Astrocyte (in vitro differentiated cells and primary cell): Measurements from ENCODE around the gene ZNF827. TPM values are rescaled to one million over a fixed set of nuclear protein-coding genes. Genes with fewer than 3 reads are reported as not detected.

Experiments
- DNase-seq: peaks from one replicate; pipeline ENCODE4 v3.0.0-alpha.2; 2010; ENCODE audit warnings: low read depth
- FAIRE-seq: peaks from 2 replicates; lab custom pipeline; 2011; peaks lifted over from hg19 to GRCh38; lab: Jason Lieb, UNC
- H2AFZ ChIP-seq: 2 replicates; pipeline ENCODE4 v1.6.0; 2012; ENCODE audit warnings: low read depth, low read length, inconsistent platforms
- H3K27ac ChIP-seq: 2 replicates; pipeline ENCODE4 v1.5.1; 2011; ENCODE audit warnings: low read depth, low read length, inconsistent platforms
- H3K27me3 ChIP-seq: 2 replicates; pipeline ENCODE4 v1.6.0; 2011; ENCODE audit warnings: low read length, inconsistent platforms; ENCODE audit not compliant: insufficient read depth
- H3K36me3 ChIP-seq: 2 replicates; pipeline ENCODE4 v1.5.1; 2011; ENCODE audit warnings: low read length, inconsistent platforms; ENCODE audit not compliant: insufficient read depth
- H3K4me1 ChIP-seq: 2 replicates; pipeline ENCODE4 v1.5.1; 2011; ENCODE audit warnings: low read length, inconsistent platforms; ENCODE audit not compliant: insufficient read depth
- H3K4me2 ChIP-seq: 2 replicates; pipeline ENCODE4 v1.6.0; 2012; ENCODE audit warnings: low read length, inconsistent platforms
- H3K4me3 ChIP-seq: 2 replicates; pipeline ENCODE4 v1.5.1; 2011; ENCODE audit warnings: low read depth, mild to moderate bottlenecking, low read length, inconsistent platforms; ENCODE audit not compliant: insufficient read depth
- H3K79me2 ChIP-seq: 2 replicates; pipeline ENCODE4 v1.6.0; 2012; ENCODE audit warnings: mild to moderate bottlenecking, low read length, inconsistent platforms; ENCODE audit not compliant: insufficient read depth
- H3K9ac ChIP-seq: 2 replicates; pipeline ENCODE4 v1.6.0; 2012; ENCODE audit warnings: mild to moderate bottlenecking, low read length, inconsistent platforms
- H3K9me3 ChIP-seq: 2 replicates; pipeline ENCODE4 v1.5.1; 2012; ENCODE audit warnings: low read depth, mild to moderate bottlenecking, low read length, inconsistent platforms; ENCODE audit not compliant: insufficient read depth
- H4K20me1 ChIP-seq: 2 replicates; pipeline ENCODE4 v1.6.0; 2012; ENCODE audit warnings: low read length, inconsistent platforms; ENCODE audit not compliant: insufficient read depth
- H3K27ac Mint-ChIP-seq: one replicate; pipeline ENCODE4 v1.8.0; 2021; ENCODE audit warnings: mild to moderate bottlenecking, mixed read lengths; ENCODE audit not compliant: unreplicated experiment
- H3K27me3 Mint-ChIP-seq: one replicate; pipeline ENCODE4 v1.8.0; 2021; ENCODE audit warnings: low read depth, mixed read lengths; ENCODE audit not compliant: unreplicated experiment
- H3K36me3 Mint-ChIP-seq: one replicate; pipeline ENCODE4 v1.8.0; 2021; ENCODE audit warnings: low read depth, mixed read lengths; ENCODE audit not compliant: unreplicated experiment
- H3K4me1 Mint-ChIP-seq: one replicate; pipeline ENCODE4 v1.8.0; 2021; ENCODE audit warnings: low read depth, mixed read lengths; ENCODE audit not compliant: unreplicated experiment
- H3K4me3 Mint-ChIP-seq: one replicate; pipeline ENCODE4 v1.8.0; 2021; ENCODE audit warnings: mild to moderate bottlenecking, moderate library complexity, mixed read lengths; ENCODE audit not compliant: unreplicated experiment
- H3K9me3 Mint-ChIP-seq: one replicate; pipeline ENCODE4 v1.8.0; 2021; ENCODE audit warnings: mild to moderate bottlenecking, mixed read lengths; ENCODE audit not compliant: unreplicated experiment
- CTCF ChIP-seq: IDR thresholded peaks from 2 replicates; pipeline ENCODE4 v1.5.1; 2011; ENCODE audit warnings: low read depth, mild to moderate bottlenecking, inconsistent platforms, low read length, moderate library complexity; ENCODE audit not compliant: insufficient read depth
- EZH2 ChIP-seq: IDR thresholded peaks from 2 replicates; pipeline ENCODE4 v1.6.1; 2012; ENCODE audit warnings: mild to moderate bottlenecking, low read length, inconsistent platforms; ENCODE audit not compliant: insufficient read depth
- total RNA-seq: library from RNA; stranded (reverse); gene quantifications from 2 replicates; pipeline ENCODE4 v1.2.1, GENCODE V29; 2021

ZNF827 gene
- total RNA-seq, 1 donor from 2014 or later = 39.7 TPM

- Histone ChIP-seq H3K9me3 (no peaks in the 10 kb centered on the region), H3K4me1 (peaks cover 4% of the 10 kb centered on the region), H3K9ac (no peak overlapping the region), H4K20me1 (no peaks in the 10 kb centered on the region), H3K27me3 (no peaks in the 10 kb centered on the region), H3K4me2 (no peak overlapping the region), H2AFZ (no peak overlapping the region), H3K79me2 (no peaks in the 10 kb centered on the region), H3K27ac (no peak overlapping the region), H3K4me3 (no peak overlapping the region), H3K36me3 (no peaks in the 10 kb centered on the region)
- Mint-ChIP-seq H3K4me3 (no peak overlapping the region), H3K36me3 (peaks cover 27% of the 10 kb centered on the region), H3K27me3 (no peaks in the 10 kb centered on the region), H3K9me3 (no peaks in the 10 kb centered on the region), H3K27ac (no peak overlapping the region), H3K4me1 (peaks cover 9% of the 10 kb centered on the region)
- DNase-seq (no peak), FAIRE-seq (no peak)
- TF ChIP-seq CTCF = no peak
- TF ChIP-seq EZH2 = no peak
These were observed 122.5 kb downstream of the ZNF827 start for GRCh38 chr4:145816091-145816490.

GRCh38 chr4:145815626-145816025 lies 123.0 kb downstream of the ZNF827 start:
- Histone ChIP-seq H3K4me2 (no peak overlapping the region), H3K9ac (no peak overlapping the region), H3K4me3 (no peak overlapping the region), H3K27me3 (no peaks in the 10 kb centered on the region), H2AFZ (no peak overlapping the region), H3K27ac (no peak overlapping the region), H3K9me3 (no peaks in the 10 kb centered on the region), H4K20me1 (no peaks in the 10 kb centered on the region), H3K4me1 (peaks cover 4% of the 10 kb centered on the region), H3K79me2 (no peaks in the 10 kb centered on the region), H3K36me3 (no peaks in the 10 kb centered on the region)
- Mint-ChIP-seq H3K4me3 (no peak overlapping the region), H3K36me3 (peaks cover 27% of the 10 kb centered on the region), H3K9me3 (no peaks in the 10 kb centered on the region), H3K4me1 (peaks cover 7% of the 10 kb centered on the region), H3K27ac (no peak overlapping the region), H3K27me3 (no peaks in the 10 kb centered on the region)
- TF ChIP-seq CTCF (no peak), EZH2 (no peak)
- FAIRE-seq = no peak
- DNase-seq = peak; percentile 61

- FAIRE-seq = no peak
- DNase-seq = no peak
- TF ChIP-seq CTCF (no peak), EZH2 (no peak)
- H3K4me1 ChIP-seq = peaks cover 4% of the 10 kb centered on the region
- peaks cover 26% of the 10 kb centered on the region for H3K36me3 Mint-ChIP-seq
- H3K4me2 ChIP-seq = no peak overlapping the region
- no peaks in the 10 kb centered on the region for H3K36me3 ChIP-seq
- no peaks in the 10 kb centered on the region for H3K79me2 ChIP-seq
- no peak overlapping the region for H2AFZ ChIP-seq
- H3K4me3 ChIP-seq = no peak overlapping the region
- no peak overlapping the region for H3K4me3 Mint-ChIP-seq
- H3K27ac ChIP-seq = no peak overlapping the region
- H3K4me1 Mint-ChIP-seq = peaks cover 4% of the 10 kb centered on the region
- no peaks in the 10 kb centered on the region for H3K9me3 ChIP-seq
- H3K9ac ChIP-seq = no peak overlapping the region
- peaks cover 2% of the 10 kb centered on the region for H3K9me3 Mint-ChIP-seq
- H3K27ac Mint-ChIP-seq = no peak overlapping the region
- H4K20me1 ChIP-seq = no peaks in the 10 kb centered on the region
- no peaks in the 10 kb centered on the region for H3K27me3 ChIP-seq
- H3K27me3 Mint-ChIP-seq = no peaks in the 10 kb centered on the region
These were observed 123.5 kb downstream of the ZNF827 start for GRCh38 chr4:145815027-145815612.
